ENCODE measurements around the gene ADIPOR2. TPM values are rescaled to one million over a fixed set of nuclear protein-coding genes. Genes with fewer than 3 reads are reported as not detected.
"Not testable (repeated sequence)": the region's sequence is repeated elsewhere in the genome, so short reads cannot be mapped to it uniquely, and the experiment has no call there.

ADIPOR2 gene
- total RNA-seq, 1 donor from 2014 or later = 64.2 TPM

DNA sequence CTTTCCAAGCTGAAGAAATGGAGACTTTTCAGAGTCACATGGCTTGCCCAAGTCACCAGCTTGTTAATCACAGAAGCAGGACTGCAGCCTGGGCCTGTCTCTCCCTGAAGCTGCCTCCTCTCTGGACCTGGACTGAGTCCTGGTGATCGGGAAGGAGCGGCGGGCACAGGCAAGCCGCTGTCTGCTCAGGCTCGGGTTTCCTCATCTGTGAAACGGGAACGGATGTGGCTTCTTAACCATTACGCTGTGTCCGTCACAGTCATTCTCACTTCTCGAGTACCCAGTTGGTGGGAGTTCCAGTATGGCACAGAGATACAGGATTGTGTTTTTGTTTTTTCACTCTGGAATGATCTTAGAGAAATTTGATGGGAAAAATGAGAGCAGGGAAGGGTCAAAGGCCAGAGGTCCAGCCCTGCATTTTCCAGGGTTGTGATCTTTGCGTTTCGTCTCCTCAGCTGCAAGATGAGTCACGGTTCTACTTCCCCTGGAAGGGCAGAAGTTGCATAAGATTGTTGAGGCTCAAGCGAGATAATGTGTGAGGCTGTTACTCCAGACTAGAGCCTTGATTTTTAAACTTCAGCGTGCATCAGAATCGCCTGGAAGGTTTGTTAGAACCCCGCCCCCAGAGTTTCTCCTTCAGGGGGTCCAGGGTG is 121.9 kb downstream of the ADIPOR2 start:
- peak; percentile 31 for DNase-seq (ENCODE audit: low spot score)

DNA sequence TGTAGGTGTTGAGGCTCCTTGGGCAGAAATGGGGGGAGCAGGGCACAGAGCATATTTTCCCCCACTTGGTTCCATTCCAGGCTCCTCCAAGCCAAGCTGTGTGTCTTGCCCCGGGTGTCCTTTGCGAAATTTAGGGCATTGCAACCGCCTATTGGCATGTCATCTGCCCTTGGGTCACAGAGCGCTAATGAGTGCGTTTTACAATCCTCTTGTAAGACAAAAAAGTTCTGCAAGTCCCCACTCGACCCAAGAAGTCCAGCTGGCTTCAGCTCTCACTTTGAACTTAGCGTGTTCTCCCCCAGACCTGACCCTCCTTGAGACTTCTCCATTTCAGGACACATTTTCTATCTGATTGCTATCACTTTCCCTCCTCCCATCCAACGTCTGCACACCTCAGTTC is 123.4 kb downstream of the ADIPOR2 start:
- DNase-seq (ENCODE audit: low spot score) = no peak

DNA sequence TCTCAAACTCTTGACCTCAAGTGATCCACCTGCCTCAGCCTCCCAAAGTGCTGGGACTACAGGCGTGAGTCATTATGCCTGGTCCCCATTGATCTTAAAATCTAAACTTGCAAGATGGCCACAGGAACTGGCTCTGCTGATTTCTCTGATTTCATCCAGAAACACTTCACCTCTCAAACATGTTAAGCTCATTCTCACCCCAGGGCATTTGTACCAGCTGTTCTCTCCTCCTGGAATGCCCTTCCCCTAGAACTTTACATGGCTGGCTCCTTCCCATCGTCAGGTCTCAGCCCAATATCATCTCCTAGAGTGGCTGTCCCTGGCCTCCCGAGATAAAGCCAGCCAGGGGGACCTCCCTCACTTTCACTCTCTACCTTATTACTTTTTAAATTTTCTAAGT is 124.2 kb downstream of the ADIPOR2 start:
- DNase-seq (ENCODE audit: low spot score) = no peak

DNA sequence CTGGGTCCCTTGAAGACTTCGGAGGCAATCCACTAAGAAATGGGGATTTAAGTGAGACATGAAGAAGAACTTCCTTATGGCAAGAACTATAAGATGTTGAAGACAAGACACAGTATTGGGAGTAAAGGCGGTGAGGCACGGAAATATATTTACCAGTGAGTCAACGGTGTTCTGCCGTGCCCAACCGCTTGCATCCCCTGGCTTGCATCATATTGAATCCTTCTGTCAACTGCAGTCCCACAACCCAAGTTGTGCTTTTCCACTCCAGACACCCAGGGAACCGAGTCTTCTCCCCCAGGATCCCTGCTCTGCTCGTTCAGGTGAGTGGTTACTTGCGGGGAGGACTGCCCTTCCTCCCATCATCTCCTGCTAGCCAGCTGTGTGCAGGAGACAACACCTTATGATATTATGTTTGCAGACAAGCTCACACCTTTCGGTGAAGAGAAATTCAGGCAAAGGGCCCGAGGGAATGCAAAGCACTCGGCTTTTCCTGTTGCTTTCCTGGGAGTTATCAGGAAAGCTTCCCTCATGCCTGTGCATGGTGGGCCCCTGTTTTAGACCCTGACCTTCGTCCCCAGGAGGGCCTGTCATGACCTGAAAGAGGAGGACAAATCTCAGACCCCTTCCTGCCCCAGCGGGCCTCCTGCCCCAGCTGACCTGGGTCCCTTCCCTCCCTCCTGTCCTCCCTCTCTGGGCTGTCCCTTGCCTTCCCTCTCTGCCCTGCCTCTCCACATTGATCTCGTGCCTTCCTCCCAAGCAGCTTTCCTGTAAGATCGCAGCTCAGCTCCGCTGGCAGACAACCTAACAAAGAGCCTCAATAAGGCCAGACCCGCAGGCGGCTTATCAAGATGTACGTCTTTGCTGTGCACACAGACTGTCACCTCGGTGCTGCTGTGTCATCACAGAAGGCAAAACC is 125.2 kb downstream of the ADIPOR2 start:
- no peak for DNase-seq (ENCODE audit: low spot score)

DNA sequence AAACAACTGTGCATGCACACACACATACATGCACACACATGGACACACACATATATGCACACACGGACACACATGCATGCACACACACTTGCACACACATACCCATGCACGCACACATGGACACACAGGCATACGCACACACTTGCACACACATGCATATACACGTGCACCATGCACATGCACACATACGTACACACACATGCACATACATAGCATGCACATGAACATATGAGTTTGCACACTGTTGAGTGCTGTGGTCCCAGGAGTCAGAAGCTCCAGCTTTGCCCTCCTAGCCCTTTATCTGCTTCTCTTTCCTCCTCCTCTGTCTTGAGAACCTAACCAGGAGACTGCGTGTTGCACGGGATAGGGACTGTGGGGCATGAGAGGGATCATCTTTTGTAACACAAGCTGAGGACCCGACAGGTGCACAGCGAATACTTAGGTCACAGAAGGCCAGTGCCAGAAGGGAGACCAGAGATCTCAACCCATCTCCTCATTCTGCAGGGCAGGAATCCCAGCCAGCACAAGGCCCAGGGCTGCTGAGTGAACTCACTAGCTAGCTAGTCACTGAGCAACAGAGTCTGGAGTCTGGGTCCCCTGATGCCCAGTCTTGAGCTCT is 126.0 kb downstream of the ADIPOR2 start:
- DNase-seq (ENCODE audit: low spot score) = no peak

DNA sequence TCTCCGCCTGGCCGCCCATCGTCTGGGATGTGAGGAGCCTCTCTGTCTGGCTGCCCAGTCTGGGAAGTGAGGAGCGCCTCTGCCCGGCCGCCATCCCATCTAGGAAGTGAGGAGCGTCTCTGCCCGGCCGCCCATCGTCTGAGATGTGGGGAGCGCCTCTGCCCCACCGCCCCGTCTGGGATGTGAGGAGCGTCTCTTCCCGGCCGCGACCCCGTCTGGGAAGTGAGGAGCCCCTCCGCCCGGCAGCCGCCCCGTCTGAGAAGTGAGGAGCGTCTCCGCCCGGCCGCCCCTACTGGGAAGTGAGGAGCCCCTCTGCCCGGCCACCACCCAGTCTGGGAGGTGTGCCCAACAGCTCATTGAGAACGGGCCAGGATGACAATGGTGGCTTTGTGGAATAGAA is 127.1 kb downstream of the ADIPOR2 start:
- DNase-seq (ENCODE audit: low spot score) = not testable (repeated sequence)

DNA sequence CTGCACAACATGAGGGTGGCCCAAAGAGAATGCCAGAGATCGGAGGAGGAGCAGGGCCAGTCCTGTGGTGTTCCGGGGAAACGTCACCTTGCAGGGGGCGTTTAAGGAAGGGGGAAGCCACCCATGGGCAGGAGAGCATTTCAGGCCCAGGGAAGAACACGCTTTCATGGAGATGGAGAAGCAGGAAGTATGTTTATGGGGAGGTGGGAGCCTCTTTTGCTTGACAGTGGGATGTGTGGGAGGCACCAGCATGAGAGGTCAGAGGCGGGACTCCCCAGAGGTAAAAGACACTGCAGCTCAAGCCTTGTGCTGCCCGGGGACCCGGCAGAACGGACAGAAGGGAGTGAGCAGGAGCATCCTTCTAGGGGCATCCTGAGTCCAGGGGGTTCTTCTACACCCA is 128.2 kb downstream of the ADIPOR2 start:
- DNase-seq (ENCODE audit: low spot score) = no peak

DNA sequence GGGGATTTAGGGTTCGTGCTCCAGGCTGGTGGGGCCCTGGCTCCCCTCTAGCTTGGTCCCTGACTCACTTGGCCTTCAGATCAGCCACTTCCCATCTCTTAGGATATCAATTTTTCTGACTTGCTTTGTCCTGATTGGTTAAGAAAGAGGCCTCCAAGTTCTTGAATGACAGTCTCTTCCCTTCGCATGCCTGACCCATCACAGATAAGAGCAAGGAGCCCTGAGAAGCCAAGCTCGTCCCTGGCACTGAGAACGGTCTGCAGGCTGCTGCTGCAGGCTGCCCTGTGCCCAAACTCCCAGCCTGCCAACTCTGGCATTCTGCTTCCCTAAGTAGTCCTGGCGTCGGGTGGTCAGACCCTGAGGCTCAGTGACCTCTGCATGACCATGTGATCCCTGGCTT is 128.7 kb downstream of the ADIPOR2 start:
- no peak for DNase-seq (ENCODE audit: low spot score)

DNA sequence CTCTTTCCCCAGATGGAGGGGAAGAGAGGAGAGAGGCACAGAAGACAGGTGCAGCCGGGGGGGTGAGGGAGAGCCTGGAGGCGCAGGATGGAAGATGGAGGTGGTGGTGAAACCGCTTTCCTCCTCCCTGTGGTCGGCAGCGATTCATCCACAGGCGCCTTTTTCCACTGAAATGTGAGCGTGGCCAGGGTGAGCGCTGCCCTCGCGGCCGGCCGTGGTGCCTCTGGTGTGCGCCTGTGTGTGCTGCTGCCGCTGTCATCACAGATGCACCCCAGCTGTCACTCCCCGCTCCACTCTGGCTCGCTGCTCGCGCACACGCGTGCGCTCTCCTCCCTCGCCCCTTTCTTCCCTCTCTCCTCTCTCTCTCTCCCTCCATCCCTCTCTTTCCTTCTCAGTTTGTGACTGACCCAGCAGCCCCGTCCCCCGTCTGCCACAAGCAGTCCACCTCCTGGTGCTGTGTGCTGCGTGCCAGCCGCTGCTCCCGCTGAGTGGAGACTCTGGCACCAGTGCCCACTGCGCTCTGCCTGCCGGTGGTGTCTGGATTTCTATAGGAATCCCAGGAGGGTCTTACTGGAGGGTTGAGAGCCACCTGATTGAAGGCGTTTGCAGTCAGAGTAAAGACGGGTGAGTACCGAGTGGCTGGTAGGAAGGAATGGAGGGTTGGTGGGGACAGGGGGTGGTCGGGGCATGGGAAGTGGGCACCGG is 129.5 kb downstream of the ADIPOR2 start, which contains the start of gene LRTM2:
TSS of gene LRTM2 (plus strand) at position 375 of the 705 bp plus-strand sequence. CDS start 7,584 bp downstream, outside the sequence.
- DNase-seq (ENCODE audit: low spot score) = no peak

DNA sequence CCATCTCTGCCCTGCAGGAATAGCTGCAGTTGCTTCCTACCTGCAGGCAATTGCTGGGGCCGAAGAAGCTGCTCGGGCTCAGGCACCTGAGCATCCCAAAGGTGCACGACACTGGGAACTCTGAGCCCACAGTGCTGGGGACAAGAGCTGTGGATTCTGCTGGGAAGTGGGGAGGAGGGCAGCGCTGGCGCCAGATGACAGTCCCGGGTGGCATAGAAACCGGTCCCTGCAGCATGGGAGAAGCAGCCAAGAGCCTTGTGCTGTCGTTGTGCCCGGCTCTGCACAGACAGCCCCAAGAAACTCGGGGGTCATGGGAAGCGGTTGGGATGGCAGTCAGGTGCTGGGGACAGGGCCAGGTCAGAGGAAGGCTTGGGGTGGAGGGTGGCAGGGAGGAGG is 130.0 kb downstream of the ADIPOR2 start:
- no peak for DNase-seq (ENCODE audit: low spot score)

DNA sequence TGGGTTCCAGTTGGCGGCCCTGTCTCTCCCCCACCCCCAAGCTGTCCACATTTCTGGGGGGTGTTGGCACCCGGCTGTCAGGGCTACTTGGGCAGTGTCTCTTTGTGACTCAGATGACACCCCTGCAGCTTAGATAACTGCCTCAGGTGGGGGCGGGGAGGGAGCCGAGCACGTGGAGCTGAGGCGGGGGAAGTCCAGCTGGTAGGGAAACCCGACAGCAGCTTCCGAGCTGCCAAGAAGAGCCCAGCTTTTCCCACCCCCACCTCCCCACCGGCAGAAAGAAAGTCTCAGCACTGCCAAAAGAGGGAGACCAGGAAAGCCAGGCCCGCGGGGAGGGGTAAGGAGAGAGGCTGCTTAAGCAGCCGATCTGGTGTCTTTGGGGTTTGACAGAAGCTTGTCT is 130.9 kb downstream of the ADIPOR2 start:
- no peak for DNase-seq (ENCODE audit: low spot score)

DNA sequence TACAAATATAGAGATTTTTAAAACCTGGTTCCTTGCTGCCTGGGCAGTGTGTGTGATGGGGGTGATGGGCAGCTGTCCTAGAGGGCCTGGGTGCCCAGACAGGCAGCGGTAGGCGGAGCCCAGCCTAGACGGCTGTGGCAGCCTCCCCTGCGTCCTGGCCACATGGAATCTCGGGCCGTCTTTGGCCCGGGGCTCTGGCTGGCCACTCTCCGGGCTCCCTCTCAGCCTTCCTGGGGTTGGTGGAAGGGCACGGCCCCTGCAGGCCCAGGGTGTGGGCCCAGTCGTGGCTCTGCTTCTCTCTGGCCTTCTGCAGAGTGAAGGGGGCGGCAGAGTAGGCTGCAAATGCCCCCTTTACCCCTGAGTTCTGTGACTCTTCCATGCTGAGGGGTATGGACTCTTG is 131.8 kb downstream of the ADIPOR2 start:
- DNase-seq (ENCODE audit: low spot score) = no peak

DNA sequence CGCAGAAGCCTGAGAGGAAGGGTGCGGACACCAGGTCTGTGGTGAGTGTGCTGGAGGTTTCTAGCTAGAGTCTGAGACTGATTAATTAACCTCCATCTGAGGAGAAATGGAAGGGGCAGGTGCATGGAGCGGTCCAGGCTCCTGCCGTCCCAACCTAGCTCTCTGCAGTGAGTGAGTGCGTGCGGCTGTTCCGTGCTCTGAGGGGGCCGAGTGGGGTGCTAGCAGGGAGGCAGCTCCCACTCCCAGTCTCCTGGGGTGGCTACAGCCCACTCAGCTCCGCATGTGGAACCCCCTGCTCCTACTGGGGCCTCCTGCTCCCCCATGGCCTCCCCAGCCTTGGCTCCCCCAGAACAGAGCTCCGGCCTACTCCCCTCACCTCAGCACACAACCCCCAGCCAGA is 132.4 kb downstream of the ADIPOR2 start:
- no peak for DNase-seq (ENCODE audit: low spot score)

DNA sequence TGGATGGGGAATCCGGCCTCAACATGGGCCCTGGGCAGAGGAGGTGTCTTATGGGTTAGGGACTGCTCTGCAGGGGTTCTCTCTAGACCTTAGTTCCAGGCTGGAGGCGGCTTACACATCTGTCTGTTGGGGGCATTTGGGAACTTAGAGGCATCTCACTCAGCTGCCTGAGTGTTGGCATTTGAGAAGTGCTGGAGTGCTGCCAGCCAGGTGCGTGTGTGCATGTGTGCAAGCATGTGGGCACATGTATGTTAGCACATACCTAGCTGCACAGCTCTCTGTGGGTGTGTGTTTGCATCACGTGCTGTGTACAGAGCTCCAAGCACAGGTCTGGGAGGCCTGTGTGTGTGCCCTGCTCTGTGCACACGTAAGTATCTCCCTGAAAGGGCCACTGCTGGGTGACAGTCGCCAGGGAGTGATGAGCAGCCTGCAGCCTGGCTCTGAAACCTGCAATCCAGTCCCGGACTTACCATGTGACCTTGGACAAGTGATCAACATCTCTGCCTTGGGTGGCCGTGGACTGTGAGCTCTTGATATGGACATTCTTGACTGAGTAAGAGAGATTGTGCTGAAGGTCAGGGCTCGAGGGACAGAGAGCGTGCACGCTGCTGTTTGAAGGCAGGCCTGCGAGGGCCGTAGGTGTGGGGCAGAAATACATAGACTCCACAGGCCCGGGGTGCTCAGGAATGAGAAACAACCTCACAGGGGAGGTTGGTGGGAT is 134.7 kb downstream of the ADIPOR2 start:
- DNase-seq (ENCODE audit: low spot score) = no peak

DNA sequence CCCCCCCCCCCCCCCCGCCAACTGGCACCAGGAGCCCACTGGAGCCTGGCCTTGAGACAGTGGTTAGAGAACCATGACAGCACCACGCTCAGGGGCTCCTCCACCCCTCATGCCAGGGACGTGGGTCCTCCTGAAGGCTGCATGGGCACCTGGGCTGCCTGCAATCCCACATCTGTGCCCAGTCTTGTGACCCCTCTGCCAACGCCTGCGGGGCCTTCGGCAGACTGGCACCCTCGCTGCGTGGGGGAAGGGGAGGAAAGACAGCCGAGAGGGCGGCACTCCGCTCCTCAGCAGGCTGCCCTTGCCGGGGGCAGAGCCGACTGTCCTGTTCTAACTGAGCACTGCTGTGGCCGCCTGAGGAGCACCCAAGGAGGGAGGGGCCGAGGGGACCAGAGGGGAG is 135.5 kb downstream of the ADIPOR2 start:
- no peak for DNase-seq (ENCODE audit: low spot score)

DNA sequence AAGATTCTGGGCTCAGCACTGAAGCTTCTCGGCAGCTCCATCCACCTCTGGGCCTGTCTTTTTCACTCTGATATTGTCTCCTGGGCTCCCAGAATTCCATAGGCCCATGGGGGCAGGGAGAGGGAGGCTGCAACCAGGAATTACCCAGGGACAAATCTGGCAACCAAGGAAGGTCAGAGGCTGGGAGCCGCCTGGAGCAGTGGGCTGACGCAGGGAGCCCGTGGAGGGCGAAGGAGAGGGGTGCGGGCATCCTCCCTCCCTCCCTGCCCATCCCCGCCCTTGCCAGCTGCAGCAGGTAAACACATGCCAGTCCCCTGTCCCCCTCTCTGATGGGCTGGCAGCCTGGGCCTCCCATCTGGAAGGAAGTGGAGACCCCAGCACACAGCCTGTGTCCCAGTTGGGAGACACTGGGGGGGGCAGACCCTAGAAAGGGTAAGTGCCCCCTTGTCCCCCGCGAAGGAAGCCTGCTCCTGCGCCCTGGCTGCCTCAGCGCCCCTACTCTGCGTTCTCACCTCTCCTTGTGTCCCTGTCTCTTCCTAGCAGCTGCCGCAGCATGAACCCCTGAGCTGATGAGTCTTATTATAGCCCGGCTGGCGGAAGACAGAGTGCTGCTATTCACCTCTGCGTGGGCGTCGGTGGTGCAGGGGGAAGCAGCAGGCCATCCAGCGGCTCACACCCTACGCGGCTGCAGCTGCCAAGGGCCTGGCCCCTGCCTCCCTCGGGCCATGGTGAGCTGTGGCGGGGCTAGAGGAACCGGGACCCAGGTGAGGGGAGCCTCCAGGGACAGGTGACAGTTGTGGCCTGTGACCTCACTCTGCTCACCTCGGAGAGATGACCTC is 136.2 kb downstream of the ADIPOR2 start:
- no peak for DNase-seq (ENCODE audit: low spot score)

DNA sequence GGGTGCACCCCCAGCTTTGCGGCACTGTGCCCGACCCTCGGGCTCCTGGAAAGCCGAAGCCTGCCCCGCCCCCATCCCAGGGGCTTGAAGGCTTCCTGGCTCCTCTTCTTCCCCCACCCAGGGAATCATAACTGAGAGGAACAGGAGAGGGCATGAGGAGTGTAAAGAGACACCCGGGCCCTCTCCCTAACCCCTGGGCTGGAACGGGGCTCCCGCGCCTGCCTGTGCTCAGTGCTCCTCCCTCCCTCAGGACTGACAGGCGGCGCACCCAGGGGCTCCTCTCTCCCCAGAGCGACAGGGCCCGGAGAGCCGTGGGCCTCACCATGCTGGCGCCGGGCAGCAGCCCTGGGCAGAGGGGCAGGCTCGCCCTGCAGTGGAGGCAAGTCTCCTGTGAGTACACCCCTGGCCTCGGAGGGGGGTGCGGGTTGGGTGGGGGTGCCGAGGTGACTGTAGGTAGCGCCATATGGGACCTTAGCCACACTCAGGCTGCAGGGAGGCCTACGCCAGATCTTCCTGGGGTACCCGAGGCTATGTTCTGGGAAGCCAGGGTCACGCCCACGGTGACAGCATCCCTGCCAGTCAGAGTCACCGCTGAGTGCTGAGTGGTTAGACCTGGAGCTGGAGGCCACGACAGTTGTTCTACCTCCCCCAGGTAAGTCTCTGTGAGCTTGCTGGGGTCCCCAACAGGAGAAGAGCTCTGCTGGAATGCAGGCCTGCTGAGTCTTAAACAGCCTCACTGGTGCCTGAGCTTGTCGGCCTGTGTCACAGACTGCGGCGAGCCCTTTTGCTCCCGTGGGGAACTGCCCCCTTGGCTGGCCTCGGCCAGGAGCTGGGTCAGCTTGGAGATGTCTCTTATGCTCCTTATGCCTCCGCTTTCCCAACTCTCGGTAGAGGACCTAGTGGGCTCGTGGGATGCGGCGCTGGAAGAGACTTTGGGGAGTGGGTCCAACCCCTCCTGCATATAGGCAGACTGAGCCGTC is 137.2 kb downstream of the ADIPOR2 start:
- no peak for DNase-seq (ENCODE audit: low spot score)

DNA sequence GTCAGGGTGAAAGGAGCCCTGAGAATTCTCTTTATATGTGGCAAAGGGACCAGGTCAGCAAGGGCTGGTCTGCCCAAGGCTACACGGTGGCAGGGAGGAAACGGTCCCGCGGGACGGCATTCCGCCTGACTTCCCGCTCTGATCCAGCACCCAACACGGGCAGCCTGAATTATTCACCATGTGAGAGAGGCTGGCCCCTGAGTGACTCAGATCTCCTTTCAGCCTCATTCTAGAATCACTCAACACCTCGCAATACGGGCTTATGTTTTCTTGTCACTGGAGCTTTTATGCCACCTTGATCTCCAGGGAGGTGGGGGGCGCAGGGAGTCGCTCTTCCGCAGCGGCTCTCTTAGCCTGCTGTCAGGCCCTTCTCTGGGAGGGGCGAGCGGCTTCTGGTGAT is 138.0 kb downstream of the ADIPOR2 start:
- no peak for DNase-seq (ENCODE audit: low spot score)

DNA sequence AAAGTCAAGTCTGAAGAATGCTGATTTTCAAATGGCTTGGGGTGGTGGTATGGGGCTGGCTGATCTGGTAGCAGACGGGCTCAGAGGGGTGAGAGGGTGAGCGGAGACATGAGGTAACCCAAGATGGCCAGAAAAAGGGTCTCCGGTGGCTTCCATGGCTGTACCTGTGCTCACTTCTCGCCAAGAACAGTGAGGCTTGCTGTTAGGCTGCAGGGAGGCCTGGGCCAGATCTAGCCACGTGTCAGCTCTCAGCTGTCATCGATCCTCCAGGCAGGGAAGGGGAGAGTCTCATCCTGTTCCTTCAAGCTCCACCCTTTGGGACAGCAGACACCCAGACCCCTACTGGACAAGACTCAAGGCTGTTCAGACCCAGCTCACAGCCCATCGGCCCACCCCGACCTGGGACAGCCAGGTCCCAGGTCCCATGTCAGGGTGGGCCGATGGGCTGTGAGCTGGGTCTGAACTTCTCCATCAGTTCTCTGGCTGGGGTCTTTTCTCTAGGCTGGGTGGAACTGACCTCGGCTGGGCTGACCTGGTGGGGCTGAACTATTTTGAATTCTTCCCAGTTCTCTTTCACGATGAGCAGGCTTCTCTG is 138.5 kb downstream of the ADIPOR2 start:
- no peak for DNase-seq (ENCODE audit: low spot score)

Data from mucosa of gallbladder (tissue), 1 donor.